Activated T-cell treated with anti-CD3 and anti-CD28 coated beads for 1 hour (primary cell): Measurements from ENCODE around the gene ANKS1B.

Experiments used
- DNase-seq: peaks from one replicate; pipeline ENCODE4 v3.0.0-alpha.2; 2020; ENCODE audit warnings: low read depth

The ANKS1B gene

GRCh38 chr12:98725476-98726247 lies 1259.1 kb downstream of the ANKS1B start:
- no peak for DNase-seq

- no peak for DNase-seq
Measured at GRCh38 chr12:98724384-98725155, 1260.2 kb downstream of the ANKS1B start.

GRCh38 chr12:98721204-98721702 lies 1263.5 kb downstream of the ANKS1B start:
- DNase-seq, result no peak

GRCh38 chr12:98719515-98720504 lies 1264.9 kb downstream of the ANKS1B start:
- no peak for DNase-seq

GRCh38 chr12:98714426-98714825 lies 1270.3 kb downstream of the ANKS1B start:
- no peak for DNase-seq

GRCh38 chr12:98709022-98709421 lies 1275.7 kb downstream of the ANKS1B start:
- no peak for DNase-seq

- no peak for DNase-seq
Measured at GRCh38 chr12:98701166-98701565, 1283.6 kb downstream of the ANKS1B start.

GRCh38 chr12:98699586-98699985 lies 1285.2 kb downstream of the ANKS1B start:
- no peak for DNase-seq

GRCh38 chr12:98698603-98699463 lies 1285.9 kb downstream of the ANKS1B start:
- no peak for DNase-seq

- no peak for DNase-seq
Measured at GRCh38 chr12:98697209-98697608, 1287.5 kb downstream of the ANKS1B start.

- no peak for DNase-seq
Measured at GRCh38 chr12:98696036-98696646, 1288.6 kb downstream of the ANKS1B start.

GRCh38 chr12:98691351-98691750 lies 1293.4 kb downstream of the ANKS1B start:
- DNase-seq, result no peak

GRCh38 chr12:98686603-98687002 lies 1298.1 kb downstream of the ANKS1B start:
- no peak for DNase-seq
